Ishikawa (cell line): ENCODE results near the gene RNF8.

Source experiments
- CEBPB ChIP-seq: IDR thresholded peaks from 2 replicates; pipeline ENCODE4 v1.6.1; 2012
- EGR1 ChIP-seq: IDR thresholded peaks from 2 replicates; pipeline ENCODE4 v1.6.1; 2012
- EP300 ChIP-seq: IDR thresholded peaks from 2 replicates; pipeline ENCODE4 v1.6.1; 2012; ENCODE audit warnings: borderline replicate concordance
- FOXM1 ChIP-seq: IDR thresholded peaks from 2 replicates; pipeline ENCODE4 v1.6.1; 2012; ENCODE audit warnings: low read depth, borderline replicate concordance
- RAD21 ChIP-seq: IDR thresholded peaks from 2 replicates; pipeline ENCODE4 v1.6.1; 2012; ENCODE audit warnings: low read depth
- TAF1 ChIP-seq: IDR thresholded peaks from 2 replicates; pipeline ENCODE4 v1.6.1; 2012; ENCODE audit warnings: low read depth, mild to moderate bottlenecking
- TCF12 ChIP-seq: IDR thresholded peaks from 2 replicates; pipeline ENCODE4 v1.6.1; 2012; ENCODE audit warnings: low read depth
- TEAD4 ChIP-seq: IDR thresholded peaks from 2 replicates; pipeline ENCODE4 v1.6.1; 2012
- ZBTB7A ChIP-seq: IDR thresholded peaks from 2 replicates; pipeline ENCODE4 v1.6.1; 2012; ENCODE audit warnings: low read depth
- TF ChIP-seq, protein P1 (sequence below): IDR thresholded peaks from 2 replicates; pipeline ENCODE4 v1.6.1; 2012
- TF ChIP-seq, protein P2 (sequence below): IDR thresholded peaks from 2 replicates; pipeline ENCODE4 v1.6.1; 2012; ENCODE audit warnings: low read depth, mild to moderate bottlenecking

DNA sequence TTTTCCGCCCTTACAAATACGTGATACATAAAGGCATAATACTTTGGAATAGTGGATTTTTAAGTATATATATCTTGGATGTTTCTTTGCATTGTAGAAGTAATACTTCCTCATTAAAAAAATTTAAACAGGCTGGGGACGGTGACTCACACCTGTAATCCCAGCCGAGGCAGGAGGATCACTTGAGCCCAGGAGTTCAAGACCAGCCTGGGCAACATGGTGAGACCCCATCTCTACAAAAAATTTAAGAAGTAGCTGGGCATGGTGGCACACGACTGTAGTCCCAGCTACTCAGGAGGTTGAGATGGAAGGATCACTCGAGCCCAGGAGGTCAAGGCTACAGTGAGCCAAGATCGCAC lies 38.6 kb upstream of the RNF8 start:
- TF ChIP-seq ZBTB7A (no peak), EP300 (no peak), CEBPB (no peak), EGR1 (no peak), RAD21 (no peak), FOXM1 (no peak), TCF12 (no peak), TEAD4 (no peak), TAF1 (no peak)
- TF ChIP-seq, protein P1, sequence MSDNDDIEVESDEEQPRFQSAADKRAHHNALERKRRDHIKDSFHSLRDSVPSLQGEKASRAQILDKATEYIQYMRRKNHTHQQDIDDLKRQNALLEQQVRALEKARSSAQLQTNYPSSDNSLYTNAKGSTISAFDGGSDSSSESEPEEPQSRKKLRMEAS: no peak
- TF ChIP-seq, protein P2, sequence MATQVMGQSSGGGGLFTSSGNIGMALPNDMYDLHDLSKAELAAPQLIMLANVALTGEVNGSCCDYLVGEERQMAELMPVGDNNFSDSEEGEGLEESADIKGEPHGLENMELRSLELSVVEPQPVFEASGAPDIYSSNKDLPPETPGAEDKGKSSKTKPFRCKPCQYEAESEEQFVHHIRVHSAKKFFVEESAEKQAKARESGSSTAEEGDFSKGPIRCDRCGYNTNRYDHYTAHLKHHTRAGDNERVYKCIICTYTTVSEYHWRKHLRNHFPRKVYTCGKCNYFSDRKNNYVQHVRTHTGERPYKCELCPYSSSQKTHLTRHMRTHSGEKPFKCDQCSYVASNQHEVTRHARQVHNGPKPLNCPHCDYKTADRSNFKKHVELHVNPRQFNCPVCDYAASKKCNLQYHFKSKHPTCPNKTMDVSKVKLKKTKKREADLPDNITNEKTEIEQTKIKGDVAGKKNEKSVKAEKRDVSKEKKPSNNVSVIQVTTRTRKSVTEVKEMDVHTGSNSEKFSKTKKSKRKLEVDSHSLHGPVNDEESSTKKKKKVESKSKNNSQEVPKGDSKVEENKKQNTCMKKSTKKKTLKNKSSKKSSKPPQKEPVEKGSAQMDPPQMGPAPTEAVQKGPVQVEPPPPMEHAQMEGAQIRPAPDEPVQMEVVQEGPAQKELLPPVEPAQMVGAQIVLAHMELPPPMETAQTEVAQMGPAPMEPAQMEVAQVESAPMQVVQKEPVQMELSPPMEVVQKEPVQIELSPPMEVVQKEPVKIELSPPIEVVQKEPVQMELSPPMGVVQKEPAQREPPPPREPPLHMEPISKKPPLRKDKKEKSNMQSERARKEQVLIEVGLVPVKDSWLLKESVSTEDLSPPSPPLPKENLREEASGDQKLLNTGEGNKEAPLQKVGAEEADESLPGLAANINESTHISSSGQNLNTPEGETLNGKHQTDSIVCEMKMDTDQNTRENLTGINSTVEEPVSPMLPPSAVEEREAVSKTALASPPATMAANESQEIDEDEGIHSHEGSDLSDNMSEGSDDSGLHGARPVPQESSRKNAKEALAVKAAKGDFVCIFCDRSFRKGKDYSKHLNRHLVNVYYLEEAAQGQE: no peak
